Muscle of leg (tissue), 11 donors: ENCODE results near the gene CHURC1. TPM values are rescaled to one million over a fixed set of nuclear protein-coding genes. Genes with fewer than 3 reads are reported as not detected.
A peak's percentile ranks its signal among the peaks of the same experiment; 100 is the strongest.

ENCODE experiments used
- DNase-seq: peaks from one replicate; pipeline ENCODE4 v3.0.0; 2013
- H3K27ac ChIP-seq: one replicate; pipeline ENCODE4 v1.5.1; 2013; ENCODE audit warnings: mild to moderate bottlenecking, low read length, control low read depth
- H3K27me3 ChIP-seq: one replicate; pipeline ENCODE4 v1.6.1; 2013; ENCODE audit warnings: low read length; ENCODE audit not compliant: control insufficient read depth, insufficient read depth
- H3K36me3 ChIP-seq: one replicate; pipeline ENCODE4 v1.6.1; 2013; ENCODE audit warnings: low read length; ENCODE audit not compliant: control insufficient read depth, insufficient read depth
- H3K4me1 ChIP-seq: one replicate; pipeline ENCODE4 v1.6.1; 2013; ENCODE audit warnings: low read length; ENCODE audit not compliant: control insufficient read depth, insufficient read depth
- H3K4me3 ChIP-seq: one replicate; pipeline ENCODE4 v1.5.1; 2013; ENCODE audit warnings: low read length, control low read depth
- H3K9me3 ChIP-seq: replicated peaks from 2 replicates; pipeline ENCODE4 v1.6.1; 2013; ENCODE audit warnings: low read depth, low read length; ENCODE audit not compliant: control insufficient read depth
- WGBS: methylation state at CpG from one replicate; pipeline ENCODE4 v1.1.5; 2013; ENCODE audit warnings: missing lambda C conversion rate; ENCODE audit not compliant: insufficient coverage; 5-methylcytosine and 5-hydroxymethylcytosine counted together
- polyA plus RNA-seq, 8 donors: library from polyadenylated mRNA; unstranded; fragments of 120-200 nt; gene quantifications; one replicate each; pipeline versions ENCODE4 v1.2.1 to v1.2.3, GENCODE V29; 2013; ENCODE audit warnings: inconsistent platforms in 1 of 8, low replicate concordance in 1 of 8; ENCODE audit not compliant: insufficient read length in 8 of 8, insufficient read depth in 1 of 8
- total RNA-seq: library from RNA; stranded (reverse); fragments of 120-200 nt; gene quantifications from one replicate; pipeline ENCODE4 v1.2.4, GENCODE V29; 2013

CHURC1 gene
- total and polyA plus RNA-seq, 9 donors = 37.7 to 46.7 (median 40.1) TPM

GRCh38 chr14:64953661-64954060 is 39.4 kb downstream of the CHURC1 start:
- H3K9me3 ChIP-seq = no peaks in the 10 kb centered on the region
- H3K4me1 ChIP-seq = peaks cover 4% of the 10 kb centered on the region
- no peak for DNase-seq
- no peak overlapping the region for H3K27ac ChIP-seq
- H3K27me3 ChIP-seq = no peaks in the 10 kb centered on the region
- WGBS = 86% methylated on average over 2 of the region's 6 CpGs
- peaks cover 36% of the 10 kb centered on the region for H3K36me3 ChIP-seq
- no peak overlapping the region for H3K4me3 ChIP-seq

DNA sequence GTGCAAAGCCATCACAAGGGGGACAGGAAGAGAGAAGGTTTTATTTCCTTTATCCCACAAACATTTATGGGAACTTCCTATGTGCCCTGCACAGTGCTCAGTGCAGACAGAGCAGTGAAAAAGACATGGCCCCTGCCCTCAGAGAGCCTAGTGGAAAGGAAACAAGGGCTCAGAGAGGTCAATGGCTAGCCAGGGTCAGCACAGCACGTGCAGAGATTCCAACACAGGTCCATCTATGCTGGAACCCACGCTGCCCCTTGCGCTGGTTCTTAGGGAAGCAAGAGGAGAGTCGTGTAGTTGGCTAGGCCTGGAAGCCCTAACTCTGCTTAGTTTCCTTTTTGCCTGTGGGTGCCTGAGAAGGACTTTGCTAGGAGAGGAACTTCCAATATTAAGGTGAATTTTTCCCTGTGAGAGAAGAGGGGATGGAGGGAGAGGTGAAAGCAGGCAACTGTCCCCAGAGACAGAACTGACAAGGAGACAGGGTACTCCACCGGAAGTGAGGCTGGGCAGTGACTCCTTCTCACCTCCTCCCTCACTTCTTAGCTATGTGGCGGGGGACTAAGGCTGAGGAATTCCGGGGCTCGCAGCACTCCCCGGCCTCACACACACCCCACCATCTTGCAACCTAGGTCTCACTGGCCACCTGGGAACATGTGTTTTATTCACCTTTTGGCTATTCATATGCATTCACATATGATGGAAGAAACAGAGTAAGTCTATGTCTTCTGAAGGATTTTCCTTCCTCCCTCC is 40.4 kb downstream of the CHURC1 start:
- H3K4me3 ChIP-seq = no peak overlapping the region
- H3K9me3 ChIP-seq = no peaks in the 10 kb centered on the region
- no CpG with 5 or more reads among the region's 9 CpGs for WGBS
- peaks cover 4% of the 10 kb centered on the region for H3K4me1 ChIP-seq
- H3K36me3 ChIP-seq = peaks cover 32% of the 10 kb centered on the region
- H3K27me3 ChIP-seq = no peaks in the 10 kb centered on the region
- no peak for DNase-seq
- H3K27ac ChIP-seq = no peak overlapping the region

GRCh38 chr14:64955297-64955696 is 41.0 kb downstream of the CHURC1 start:
- H3K27me3 ChIP-seq = no peaks in the 10 kb centered on the region
- peaks cover 27% of the 10 kb centered on the region for H3K36me3 ChIP-seq
- WGBS = 52% methylated on average over 6 of the region's 6 CpGs
- no peak overlapping the region for H3K4me3 ChIP-seq
- H3K4me1 ChIP-seq = peaks cover 7% of the 10 kb centered on the region
- DNase-seq = no peak
- no peaks in the 10 kb centered on the region for H3K9me3 ChIP-seq
- H3K27ac ChIP-seq = no peak overlapping the region

DNA sequence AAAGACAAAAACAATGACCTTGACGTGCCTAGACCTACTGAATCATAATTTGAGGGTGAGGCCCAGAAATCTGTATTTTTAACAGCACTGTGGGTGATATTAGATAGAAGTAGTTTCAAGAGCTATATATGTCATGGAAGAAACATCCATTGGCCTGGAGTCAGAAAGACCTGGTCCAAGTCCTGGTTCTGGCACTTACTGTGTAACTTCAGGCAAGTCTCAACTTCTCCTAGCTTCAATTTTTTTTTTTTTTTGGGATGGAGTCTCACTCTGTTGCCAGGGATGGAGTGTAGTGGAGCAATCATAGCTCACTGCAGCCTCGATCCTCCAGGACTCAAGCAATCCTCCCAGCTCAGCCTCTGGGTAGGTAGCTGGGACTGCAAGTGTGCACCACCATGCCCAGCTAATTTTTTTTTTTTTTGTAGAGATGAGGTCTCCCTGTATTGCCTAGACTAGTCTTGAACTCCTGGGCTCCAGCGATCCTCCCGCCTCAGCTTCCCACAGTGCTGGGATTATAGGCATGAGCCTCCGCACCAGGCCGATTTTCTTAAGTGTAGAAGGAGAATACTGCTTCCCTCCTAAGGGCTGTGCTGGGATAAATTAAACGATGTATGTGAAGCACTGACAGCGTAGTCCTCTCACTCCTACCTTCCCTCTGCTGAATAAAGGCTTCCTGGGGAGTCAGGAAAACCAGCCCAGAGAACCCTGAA is 42.6 kb downstream of the CHURC1 start:
- Histone ChIP-seq H3K27me3 (no peaks in the 10 kb centered on the region), H3K27ac (no peak overlapping the region), H3K36me3 (peaks cover 16% of the 10 kb centered on the region), H3K4me3 (no peak overlapping the region), H3K4me1 (peaks cover 20% of the 10 kb centered on the region), H3K9me3 (no peaks in the 10 kb centered on the region)
- WGBS = 100% methylated on average over 1 of the region's 8 CpGs
- DNase-seq = no peak

DNA sequence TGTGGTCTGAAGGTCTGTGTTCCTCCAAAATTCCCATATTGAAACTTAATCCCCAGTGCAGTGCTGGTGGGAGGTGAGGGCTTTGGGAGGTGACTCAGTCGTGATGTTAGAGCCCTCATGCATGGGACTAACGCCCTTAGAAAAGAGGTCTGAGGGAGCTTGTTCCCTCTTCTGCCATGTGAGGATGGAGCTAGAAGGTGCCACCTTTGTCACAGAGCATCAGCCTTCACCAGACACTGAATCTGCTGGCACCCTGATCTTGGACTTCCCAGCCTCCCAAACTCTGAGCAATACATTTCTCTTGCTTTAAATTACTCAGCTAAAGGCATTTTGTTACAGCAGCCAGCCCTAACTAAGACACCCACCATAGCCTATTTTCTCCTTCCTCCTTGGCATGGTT is 43.9 kb downstream of the CHURC1 start:
- no peaks in the 10 kb centered on the region for H3K9me3 ChIP-seq
- H3K4me1 ChIP-seq = peaks cover 17% of the 10 kb centered on the region
- peaks cover 13% of the 10 kb centered on the region for H3K36me3 ChIP-seq
- DNase-seq = no peak
- WGBS = 80% methylated on average over 1 of the region's 2 CpGs
- H3K27me3 ChIP-seq = no peaks in the 10 kb centered on the region
- H3K27ac ChIP-seq = no peak overlapping the region
- no peak overlapping the region for H3K4me3 ChIP-seq

DNA sequence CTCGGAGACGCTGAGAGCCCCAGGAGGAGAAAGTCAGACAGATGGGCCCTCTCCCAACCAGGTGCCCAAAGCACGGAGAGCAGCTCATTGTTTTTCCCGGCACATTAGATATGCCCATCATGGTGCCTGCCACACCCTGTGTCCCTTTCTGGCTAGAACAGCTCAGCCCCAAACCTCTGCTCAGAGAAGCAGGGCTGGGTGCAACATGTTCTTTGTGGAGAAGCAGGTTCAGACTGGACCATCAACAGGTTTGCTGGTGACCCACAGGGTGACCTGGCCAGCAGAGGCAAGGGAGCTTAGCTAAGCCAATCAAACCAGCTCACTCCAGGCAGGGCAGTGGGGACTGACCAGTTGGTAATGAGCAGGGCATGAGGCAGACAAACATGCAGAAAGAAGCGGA is 44.5 kb downstream of the CHURC1 start:
- no peak for DNase-seq
- Histone ChIP-seq H3K36me3 (peaks cover 12% of the 10 kb centered on the region), H3K4me3 (no peak overlapping the region), H3K4me1 (peaks cover 17% of the 10 kb centered on the region), H3K27me3 (no peaks in the 10 kb centered on the region), H3K27ac (no peak overlapping the region), H3K9me3 (no peaks in the 10 kb centered on the region)
- WGBS = 82% methylated on average over 4 of the region's 5 CpGs

DNA sequence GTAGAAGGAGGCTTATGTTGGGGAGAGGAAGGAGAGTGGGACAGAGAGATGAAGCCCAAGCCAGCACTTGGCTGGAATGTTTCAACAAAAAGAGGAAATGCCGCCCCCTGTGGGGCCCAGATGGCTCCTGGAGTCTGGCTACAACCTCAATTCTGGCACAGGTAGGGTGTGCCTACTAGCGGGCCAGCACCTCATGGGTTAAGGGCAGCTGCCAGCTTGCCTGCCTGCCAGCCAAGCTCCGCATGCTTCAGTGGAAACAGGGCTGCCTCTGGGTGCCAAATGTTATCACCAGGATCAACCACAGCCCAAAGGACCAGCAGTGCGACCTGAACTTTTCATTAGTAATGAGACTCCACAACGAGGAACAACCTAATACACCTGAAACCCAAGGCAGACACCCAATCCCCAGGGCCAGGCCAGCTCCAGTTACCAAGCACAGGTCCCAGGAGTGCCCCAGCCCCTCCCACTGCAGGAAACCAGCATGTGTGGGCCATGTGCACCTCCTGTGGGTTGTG is 46.6 kb downstream of the CHURC1 start:
- Histone ChIP-seq H3K4me1 (peaks cover 17% of the 10 kb centered on the region), H3K27me3 (no peaks in the 10 kb centered on the region), H3K36me3 (peaks cover 7% of the 10 kb centered on the region), H3K27ac (no peak overlapping the region), H3K4me3 (no peak overlapping the region), H3K9me3 (no peaks in the 10 kb centered on the region)
- 40% methylated on average over 4 of the region's 5 CpGs for WGBS
- DNase-seq = peak; percentile 30

DNA sequence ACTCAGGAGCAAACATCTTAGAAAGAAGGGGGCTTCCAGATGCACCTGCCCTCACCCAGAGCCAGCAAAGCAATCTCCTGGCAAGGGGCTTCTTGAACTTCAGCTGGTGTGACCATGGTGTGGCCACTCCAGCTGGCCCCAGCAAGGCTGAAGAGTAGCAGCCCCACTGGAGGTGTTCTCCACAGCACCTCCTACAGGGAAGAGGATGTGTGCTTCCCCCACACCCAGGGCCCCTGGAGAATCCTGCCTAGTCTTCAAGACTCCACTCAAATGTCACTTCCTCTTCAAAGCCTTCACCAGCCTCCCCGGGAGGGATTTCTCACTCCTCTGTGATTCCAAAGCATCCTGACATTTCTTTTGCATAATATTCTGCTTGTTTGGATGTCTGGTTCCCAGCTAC is 49.4 kb downstream of the CHURC1 start:
- H3K4me1 ChIP-seq = peaks cover 25% of the 10 kb centered on the region
- no peak overlapping the region for H3K4me3 ChIP-seq
- H3K27me3 ChIP-seq = no peaks in the 10 kb centered on the region
- no CpG with 5 or more reads among the region's 1 CpG for WGBS
- H3K27ac ChIP-seq = no peak overlapping the region
- H3K36me3 ChIP-seq = peaks cover 2% of the 10 kb centered on the region
- DNase-seq = no peak
- no peaks in the 10 kb centered on the region for H3K9me3 ChIP-seq

DNA sequence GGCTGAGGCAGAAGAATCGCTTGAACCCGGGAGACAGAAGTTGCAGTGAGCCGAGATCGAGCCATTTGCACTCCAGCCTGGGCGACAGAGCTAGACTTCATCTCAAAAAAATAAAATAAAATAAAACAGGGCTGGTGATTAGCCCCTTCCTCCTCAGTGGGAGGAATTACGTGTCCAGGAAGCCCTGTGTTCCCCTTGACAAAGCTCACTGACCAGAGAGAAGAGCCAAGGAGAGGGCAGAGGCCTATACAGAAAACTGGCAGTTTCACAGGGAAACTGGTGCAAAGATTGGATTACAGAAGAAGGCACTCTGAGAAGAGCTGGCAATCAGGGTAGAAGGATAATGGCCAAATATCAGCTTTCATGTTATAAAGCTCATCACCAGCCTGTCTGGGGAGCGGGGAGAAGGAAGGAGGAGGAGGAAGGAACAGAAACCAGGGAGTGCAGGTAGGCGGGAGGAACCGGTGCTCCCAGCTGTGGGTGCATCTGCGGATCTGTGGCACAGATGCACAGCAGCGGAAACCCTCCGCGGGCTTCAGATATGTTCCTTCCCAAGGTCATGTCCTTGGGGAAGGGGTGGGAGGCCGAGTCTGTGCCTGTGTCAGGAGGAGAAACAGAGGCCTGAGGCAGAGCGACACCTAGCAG is 51.2 kb downstream of the CHURC1 start:
- H3K36me3 ChIP-seq = peaks cover 2% of the 10 kb centered on the region
- H3K4me1 ChIP-seq = peaks cover 37% of the 10 kb centered on the region
- H3K9me3 ChIP-seq = no peaks in the 10 kb centered on the region
- H3K27me3 ChIP-seq = no peaks in the 10 kb centered on the region
- WGBS = 82% methylated on average over 8 of the region's 15 CpGs
- H3K27ac ChIP-seq = no peak overlapping the region
- DNase-seq = no peak
- H3K4me3 ChIP-seq = no peak overlapping the region

GRCh38 chr14:64966976-64967375 is 52.7 kb downstream of the CHURC1 start:
- H3K36me3 ChIP-seq = peaks cover 2% of the 10 kb centered on the region
- H3K4me3 ChIP-seq = no peak overlapping the region
- DNase-seq = no peak
- WGBS = no CpG with 5 or more reads among the region's 2 CpGs
- no peaks in the 10 kb centered on the region for H3K9me3 ChIP-seq
- H3K27ac ChIP-seq = no peak overlapping the region
- no peaks in the 10 kb centered on the region for H3K27me3 ChIP-seq
- peaks cover 37% of the 10 kb centered on the region for H3K4me1 ChIP-seq
